ENCODE measurements around the gene ARHGAP32. TPM values are rescaled to one million over a fixed set of nuclear protein-coding genes. Genes with fewer than 3 reads are reported as not detected.

The ARHGAP32 gene
- total RNA-seq, 1 donor from 2014 or later: 25.7 TPM

DNA sequence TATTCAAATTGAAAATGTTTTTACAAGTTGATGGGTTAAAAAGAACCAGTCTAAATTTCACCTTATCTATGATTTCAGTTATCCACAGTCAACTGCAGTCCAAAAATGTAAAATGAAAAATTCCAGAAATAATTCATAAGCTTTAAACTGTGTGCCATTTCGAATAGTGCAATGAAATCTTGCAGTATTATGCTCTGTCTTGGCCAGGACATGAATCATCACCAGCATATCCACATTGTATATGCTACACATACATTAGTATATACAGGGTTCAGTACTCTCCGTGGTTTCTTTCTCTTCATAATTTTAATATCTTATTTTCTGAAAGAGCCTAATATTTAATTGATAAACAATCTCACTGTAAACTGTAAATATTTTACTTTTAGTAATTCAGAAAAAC is 45.9 kb downstream of the ARHGAP32 start:
- H3K27me3 ChIP-seq: no peaks in the 10 kb centered on the region
- ATAC-seq: no peak
- intact Hi-C loops (cut with DNase I): no loop called here
- no peak overlapping the region for H3K27ac ChIP-seq
- no peaks in the 10 kb centered on the region for H3K4me1 ChIP-seq
- H3K9me3 ChIP-seq: peaks cover 5% of the 10 kb centered on the region
- no peak for DNase-seq
- no peak overlapping the region for H3K4me3 ChIP-seq
- TF ChIP-seq, protein P1, sequence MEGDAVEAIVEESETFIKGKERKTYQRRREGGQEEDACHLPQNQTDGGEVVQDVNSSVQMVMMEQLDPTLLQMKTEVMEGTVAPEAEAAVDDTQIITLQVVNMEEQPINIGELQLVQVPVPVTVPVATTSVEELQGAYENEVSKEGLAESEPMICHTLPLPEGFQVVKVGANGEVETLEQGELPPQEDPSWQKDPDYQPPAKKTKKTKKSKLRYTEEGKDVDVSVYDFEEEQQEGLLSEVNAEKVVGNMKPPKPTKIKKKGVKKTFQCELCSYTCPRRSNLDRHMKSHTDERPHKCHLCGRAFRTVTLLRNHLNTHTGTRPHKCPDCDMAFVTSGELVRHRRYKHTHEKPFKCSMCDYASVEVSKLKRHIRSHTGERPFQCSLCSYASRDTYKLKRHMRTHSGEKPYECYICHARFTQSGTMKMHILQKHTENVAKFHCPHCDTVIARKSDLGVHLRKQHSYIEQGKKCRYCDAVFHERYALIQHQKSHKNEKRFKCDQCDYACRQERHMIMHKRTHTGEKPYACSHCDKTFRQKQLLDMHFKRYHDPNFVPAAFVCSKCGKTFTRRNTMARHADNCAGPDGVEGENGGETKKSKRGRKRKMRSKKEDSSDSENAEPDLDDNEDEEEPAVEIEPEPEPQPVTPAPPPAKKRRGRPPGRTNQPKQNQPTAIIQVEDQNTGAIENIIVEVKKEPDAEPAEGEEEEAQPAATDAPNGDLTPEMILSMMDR (IDR thresholded peaks at IDR 0.05): no peak
- H3K36me3 ChIP-seq: no peaks in the 10 kb centered on the region

- Histone ChIP-seq H3K27ac (no peak overlapping the region), H3K4me3 (no peak overlapping the region), H3K9me3 (no peaks in the 10 kb centered on the region), H3K4me1 (no peaks in the 10 kb centered on the region), H3K27me3 (no peaks in the 10 kb centered on the region), H3K36me3 (no peaks in the 10 kb centered on the region)
- ATAC-seq (no peak), DNase-seq (no peak)
- TF ChIP-seq, protein P1 (IDR thresholded peaks at IDR 0.05): no peak
- intact Hi-C loops (cut with DNase I): no loop called here
Measured at GRCh38 chr11:129145276-129145675, 46.8 kb downstream of the ARHGAP32 start.

GRCh38 chr11:129144256-129144655 is 47.9 kb downstream of the ARHGAP32 start:
- no peaks in the 10 kb centered on the region for H3K9me3 ChIP-seq
- intact Hi-C loops (cut with DNase I): no loop called here
- TF ChIP-seq, protein P1 (IDR thresholded peaks at IDR 0.05): no peak
- H3K4me3 ChIP-seq: no peak overlapping the region
- no peaks in the 10 kb centered on the region for H3K36me3 ChIP-seq
- no peak overlapping the region for H3K27ac ChIP-seq
- no peaks in the 10 kb centered on the region for H3K4me1 ChIP-seq
- no peaks in the 10 kb centered on the region for H3K27me3 ChIP-seq
- DNase-seq (no peak), ATAC-seq (no peak)

DNA sequence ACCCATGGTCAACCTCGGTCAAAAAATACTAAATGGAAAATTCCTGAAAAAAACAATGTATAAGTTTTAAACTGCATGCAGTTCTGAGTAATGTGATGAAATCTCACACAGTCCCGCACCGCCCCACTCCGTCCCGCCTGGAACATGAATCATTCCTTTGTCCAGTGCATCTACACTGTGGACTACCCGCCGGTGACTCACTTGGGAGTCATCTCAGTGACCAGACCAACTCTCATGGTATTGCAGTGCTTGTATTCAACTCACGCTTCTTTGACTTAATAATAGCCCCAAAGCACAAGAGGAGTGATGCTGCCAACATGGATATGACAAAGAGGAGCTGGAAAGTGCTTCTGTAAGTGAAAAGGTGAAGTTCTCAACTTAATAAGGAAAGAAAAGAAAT is 48.8 kb downstream of the ARHGAP32 start:
- intact Hi-C loops (cut with DNase I): no loop called here
- Histone ChIP-seq H3K4me3 (no peak overlapping the region), H3K36me3 (no peaks in the 10 kb centered on the region), H3K27ac (no peak overlapping the region), H3K9me3 (no peaks in the 10 kb centered on the region), H3K4me1 (no peaks in the 10 kb centered on the region), H3K27me3 (no peaks in the 10 kb centered on the region)
- DNase-seq (peak; percentile 59), ATAC-seq (peak; percentile 87)
- TF ChIP-seq, protein P1 (IDR thresholded peaks at IDR 0.05): no peak

GRCh38 chr11:129141748-129142523 is 50.2 kb downstream of the ARHGAP32 start:
- no peak for ATAC-seq
- H3K27me3 ChIP-seq: no peaks in the 10 kb centered on the region

More at GRCh38 chr11:129141748-129142523, 50.2 kb downstream of the ARHGAP32 start:
- Histone ChIP-seq H3K27ac (no peak overlapping the region), H3K36me3 (no peaks in the 10 kb centered on the region), H3K4me3 (no peak overlapping the region), H3K4me1 (no peaks in the 10 kb centered on the region), H3K9me3 (no peaks in the 10 kb centered on the region)
- intact Hi-C loops (cut with DNase I): no loop called here
- TF ChIP-seq, protein P1 (IDR thresholded peaks at IDR 0.05): no peak
- no peak for DNase-seq
